Activated CD4-positive, alpha-beta T cell treated with anti-CD3 and anti-CD28 coated beads for 4 hours (primary cell): ENCODE measurements around the gene CORO1C.
"Not testable (repeated sequence)": the region's sequence is repeated elsewhere in the genome, so short reads cannot be mapped to it uniquely, and the experiment has no call there.

Source experiments
- DNase-seq, 2 donors: peaks; one replicate each; pipeline ENCODE4 v3.0.0-alpha.2; 2020

Gene CORO1C

GRCh38 chr12:108731105-108731865 lies at the start of gene CORO1C:
Gene CORO1C (minus strand): TSS chr12:108731518. CDS start chr12:108701318, 30,200 bp downstream.
- peak; percentile 95 for DNase-seq

- no peak for DNase-seq
Observed at GRCh38 chr12:108779998-108780688, 48.8 kb upstream of the CORO1C start.

- no peak for DNase-seq
Observed at GRCh38 chr12:108778053-108778452, 46.7 kb upstream of the CORO1C start.

GRCh38 chr12:108777156-108777555 lies 45.8 kb upstream of the CORO1C start:
- DNase-seq = no peak

GRCh38 chr12:108773798-108774788 lies 42.8 kb upstream of the CORO1C start:
- DNase-seq = no peak

- DNase-seq = no peak
Observed at GRCh38 chr12:108772891-108773797, 41.8 kb upstream of the CORO1C start.

- no peak for DNase-seq
Observed at GRCh38 chr12:108772247-108772646, 40.9 kb upstream of the CORO1C start.

- DNase-seq = not testable (repeated sequence)
Observed at GRCh38 chr12:108771835-108772234, 40.5 kb upstream of the CORO1C start.

GRCh38 chr12:108770963-108771362 lies 39.6 kb upstream of the CORO1C start:
- no peak for DNase-seq

GRCh38 chr12:108770269-108770829 lies 39.0 kb upstream of the CORO1C start:
- no peak for DNase-seq

GRCh38 chr12:108768591-108769500 lies 37.5 kb upstream of the CORO1C start:
- no peak for DNase-seq

GRCh38 chr12:108766294-108766693 lies 35.0 kb upstream of the CORO1C start:
- DNase-seq = no peak

- DNase-seq = no peak
Observed at GRCh38 chr12:108765289-108765764, 34.0 kb upstream of the CORO1C start.

GRCh38 chr12:108764540-108765288 lies 33.4 kb upstream of the CORO1C start:
- DNase-seq = no peak

GRCh38 chr12:108761226-108761625 lies 29.9 kb upstream of the CORO1C start:
- no peak for DNase-seq

GRCh38 chr12:108759924-108760323 lies 28.6 kb upstream of the CORO1C start:
- no peak for DNase-seq

GRCh38 chr12:108757856-108758255 lies 26.5 kb upstream of the CORO1C start:
- no peak for DNase-seq

- DNase-seq = no peak
Observed at GRCh38 chr12:108756421-108756820, 25.1 kb upstream of the CORO1C start.

GRCh38 chr12:108755481-108755880 lies 24.2 kb upstream of the CORO1C start:
- DNase-seq = no peak

- no peak for DNase-seq
Observed at GRCh38 chr12:108753976-108754375, 22.7 kb upstream of the CORO1C start.
